Activated T-cell treated with anti-CD3 and anti-CD28 coated beads for 24 hours (primary cell): ENCODE data around the gene KIF21A.

ENCODE experiments used
- DNase-seq: peaks from one replicate; pipeline ENCODE4 v3.0.0-alpha.2; 2020; ENCODE audit warnings: low read depth

Gene KIF21A

GRCh38 chr12:39389399-39390150 lies 53.3 kb downstream of the KIF21A start:
- no peak for DNase-seq

DNA sequence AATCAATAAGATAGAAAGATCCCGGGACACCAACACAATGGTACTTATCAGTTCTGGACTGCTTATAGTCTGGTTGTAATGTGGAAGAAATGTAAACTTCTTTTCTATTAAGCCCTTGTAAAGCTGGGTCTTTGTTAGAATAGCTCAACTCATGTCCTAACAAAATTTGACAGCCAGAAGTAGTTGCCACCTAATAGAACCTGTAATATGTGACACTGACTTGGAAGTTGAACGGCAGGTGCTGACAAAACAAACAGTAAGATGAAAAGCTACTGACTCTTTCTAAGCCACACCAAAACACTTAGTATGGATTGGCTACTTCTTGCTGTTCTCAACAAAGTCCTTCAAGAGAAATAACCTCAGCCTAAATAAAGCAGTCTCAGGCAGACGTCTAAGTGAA lies 56.6 kb downstream of the KIF21A start:
- DNase-seq = no peak

DNA sequence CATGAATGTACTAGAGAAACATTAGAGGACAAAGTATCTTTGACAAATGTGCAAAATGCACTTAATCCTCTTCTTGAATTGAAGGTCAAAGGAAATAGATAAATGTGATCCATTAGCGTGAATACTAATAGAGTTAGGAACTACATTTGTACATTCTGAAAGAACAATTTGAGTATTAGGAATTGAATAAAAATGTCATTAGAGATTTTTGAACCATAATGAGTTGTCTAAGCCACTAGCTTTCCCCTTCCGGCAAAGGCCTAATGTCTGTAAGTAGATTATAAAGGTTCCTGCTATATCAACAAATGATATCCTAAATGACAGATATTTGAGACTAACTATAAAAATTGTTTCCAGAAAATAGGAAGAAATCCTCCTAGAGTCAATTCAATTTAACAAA lies 59.8 kb downstream of the KIF21A start:
- DNase-seq = no peak

DNA sequence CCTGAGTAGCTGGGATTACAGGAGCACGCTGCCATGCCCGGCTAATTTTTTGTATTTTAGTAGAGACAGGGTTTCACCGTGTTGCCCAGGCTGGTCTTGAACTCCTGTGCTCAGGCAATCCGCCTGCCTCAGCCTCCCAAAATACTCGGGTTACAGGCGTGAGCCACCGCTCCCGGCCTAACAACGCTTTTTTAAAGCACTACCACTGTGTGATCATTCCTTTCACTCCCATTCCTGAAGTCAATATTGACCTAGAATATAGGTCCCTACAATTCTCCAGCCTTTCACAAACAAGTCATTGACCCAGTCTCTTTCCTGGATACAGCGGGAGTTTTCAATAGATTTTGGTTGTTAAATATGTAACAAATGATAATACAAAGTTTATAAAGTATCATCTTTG lies 62.8 kb downstream of the KIF21A start:
- DNase-seq = no peak

- DNase-seq = no peak
Observed at GRCh38 chr12:39378341-39378740, 64.6 kb downstream of the KIF21A start.

GRCh38 chr12:39375206-39375808 lies 67.6 kb downstream of the KIF21A start:
- DNase-seq = no peak

GRCh38 chr12:39372929-39373328 lies 70.0 kb downstream of the KIF21A start:
- no peak for DNase-seq

- DNase-seq = no peak
Observed at GRCh38 chr12:39372204-39372925, 70.6 kb downstream of the KIF21A start.

GRCh38 chr12:39369756-39370155 lies 73.2 kb downstream of the KIF21A start:
- DNase-seq = no peak

GRCh38 chr12:39368891-39369290 lies 74.0 kb downstream of the KIF21A start:
- no peak for DNase-seq

DNA sequence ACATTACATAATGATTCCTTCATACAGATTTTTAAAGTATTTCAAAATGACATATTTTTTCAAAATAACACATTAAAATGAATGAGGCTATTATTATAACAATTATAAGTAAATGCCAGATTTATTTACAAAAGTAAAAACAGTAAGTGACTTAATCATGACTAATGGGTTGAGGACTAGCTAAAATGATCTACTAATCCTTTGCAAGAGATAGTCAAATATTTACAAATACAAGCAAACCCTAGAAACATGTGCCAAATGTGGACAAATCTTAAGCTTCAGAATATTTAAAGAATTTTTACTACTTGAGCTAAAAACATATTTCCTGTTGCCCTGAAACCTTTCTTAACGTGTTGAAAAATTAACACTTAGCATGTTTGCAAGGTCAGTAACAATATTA lies 74.8 kb downstream of the KIF21A start:
- DNase-seq = no peak

DNA sequence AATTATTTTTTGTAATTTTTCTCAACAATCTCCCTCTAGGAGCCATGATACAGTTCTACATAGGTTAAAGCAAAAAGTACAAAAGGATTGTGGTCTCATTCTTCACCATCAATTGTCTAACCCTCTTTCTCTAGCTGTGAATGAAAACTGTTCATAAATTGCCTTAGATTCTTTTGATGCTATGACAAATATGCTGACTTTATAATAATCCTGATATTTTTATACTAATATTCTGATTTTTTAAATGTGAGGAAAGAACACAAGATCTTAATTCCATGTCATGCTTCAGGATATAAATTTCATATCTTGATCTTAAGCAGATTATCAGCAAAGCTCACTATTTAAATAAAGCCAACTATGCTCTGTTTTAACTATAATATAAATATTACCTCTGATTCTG lies 75.4 kb downstream of the KIF21A start:
- no peak for DNase-seq

GRCh38 chr12:39365364-39366001 lies 77.4 kb downstream of the KIF21A start:
- DNase-seq = no peak

DNA sequence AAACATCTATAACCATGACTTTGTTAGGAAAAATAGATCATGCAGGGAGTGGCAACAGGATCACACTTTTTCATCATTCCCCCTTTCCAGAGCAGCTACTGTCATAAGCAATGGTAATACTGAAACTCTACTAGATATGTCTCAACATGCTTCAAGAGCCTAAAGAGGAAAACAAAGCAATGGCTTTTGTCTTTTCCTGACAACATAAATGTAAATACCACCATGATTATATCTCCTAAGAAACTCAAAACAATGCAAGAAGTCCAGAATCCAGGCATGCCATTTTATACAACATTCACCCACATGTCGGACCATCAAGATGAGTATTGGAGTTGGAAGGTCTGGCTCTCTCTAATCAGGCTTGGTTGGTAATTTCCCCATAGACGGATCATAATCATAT lies 78.7 kb downstream of the KIF21A start:
- no peak for DNase-seq

DNA sequence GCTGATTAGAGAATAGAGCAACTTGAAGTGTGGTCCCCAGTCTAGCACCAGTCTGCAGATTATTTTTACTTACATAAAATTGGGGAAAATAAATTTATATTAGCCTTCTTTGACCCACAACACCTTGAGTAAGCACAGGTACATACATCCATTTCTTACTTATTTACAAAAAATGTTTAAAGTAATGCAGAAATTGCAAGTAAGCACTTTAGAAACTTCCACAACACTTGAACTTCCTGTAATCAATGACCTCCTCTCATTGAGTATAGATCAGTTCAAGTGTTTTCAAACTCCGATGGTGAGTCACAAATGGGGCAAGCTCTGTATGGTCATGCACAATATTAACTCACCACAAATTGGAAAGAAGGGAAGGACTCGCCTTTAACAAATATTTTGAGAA lies 83.3 kb downstream of the KIF21A start:
- no peak for DNase-seq

GRCh38 chr12:39357041-39357440 lies 85.9 kb downstream of the KIF21A start:
- DNase-seq = no peak

- no peak for DNase-seq
Observed at GRCh38 chr12:39355841-39356240, 87.1 kb downstream of the KIF21A start.

DNA sequence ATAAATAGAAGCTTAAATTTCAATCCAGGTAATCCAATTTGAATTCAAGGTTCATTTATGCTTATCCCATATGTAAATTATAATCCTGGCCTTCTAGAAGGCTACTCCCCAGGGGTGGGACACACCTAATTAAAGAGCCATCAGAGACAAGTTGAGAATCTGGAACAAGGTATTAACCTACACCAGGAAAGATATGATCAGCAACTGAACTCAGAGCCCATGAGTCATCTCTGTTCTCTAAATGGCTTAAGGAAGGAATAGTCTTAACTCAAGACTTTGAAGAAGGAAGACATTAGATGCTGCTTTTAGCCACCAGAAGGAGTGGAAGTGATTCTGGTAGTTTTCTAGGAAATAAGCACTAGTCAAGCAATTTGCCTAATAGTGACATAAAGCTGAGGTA lies 88.0 kb downstream of the KIF21A start:
- DNase-seq = no peak

GRCh38 chr12:39352471-39353017 lies 90.4 kb downstream of the KIF21A start:
- no peak for DNase-seq

- no peak for DNase-seq
Observed at GRCh38 chr12:39351153-39351552, 91.8 kb downstream of the KIF21A start.

DNA sequence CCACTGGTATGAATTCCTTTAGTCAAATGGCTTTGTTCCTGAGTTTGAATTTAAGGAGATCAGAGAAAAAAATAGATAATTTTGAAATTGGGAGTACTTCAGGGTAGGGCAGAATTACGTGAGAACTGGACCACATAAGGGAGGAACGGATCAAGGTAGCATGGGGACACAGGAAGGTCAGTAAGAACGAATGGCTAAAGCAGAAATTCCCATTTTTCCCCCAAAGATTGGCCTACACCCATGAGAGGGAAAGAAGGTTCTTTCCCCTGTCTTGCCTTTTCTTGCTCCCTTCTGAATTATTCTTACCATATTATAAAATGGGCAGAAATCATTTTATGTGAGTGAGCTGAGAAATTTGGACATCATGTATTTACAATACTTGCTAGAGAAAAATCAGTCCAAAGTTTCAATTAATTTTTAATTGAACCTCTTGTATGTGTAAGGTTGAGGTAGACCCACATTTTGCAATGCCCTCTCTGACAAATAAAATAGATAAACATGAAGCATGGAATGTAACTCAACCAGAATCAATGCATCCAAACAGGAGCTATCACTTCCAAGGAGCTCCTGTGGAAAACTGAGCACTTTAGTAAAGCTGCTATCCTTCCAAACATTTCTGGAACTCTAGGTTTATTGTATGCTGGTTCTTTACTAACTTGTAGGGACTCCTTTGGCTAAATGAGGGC lies 93.8 kb downstream of the KIF21A start:
- DNase-seq = no peak

- DNase-seq = no peak
Observed at GRCh38 chr12:39348523-39348922, 94.4 kb downstream of the KIF21A start.
